Osteocyte (in vitro differentiated cells): ENCODE data around the gene PSMB9. TPM values are rescaled to one million over a fixed set of nuclear protein-coding genes. Genes with fewer than 3 reads are reported as not detected.

Source experiments
- DNase-seq: peaks from one replicate; pipeline ENCODE4 v3.0.0; 2021; ENCODE audit warnings: mixed read lengths; ENCODE audit not compliant: unreplicated experiment; ENCODE audit errors: extremely low spot score
- H3K27ac Mint-ChIP-seq: one replicate; pipeline ENCODE4 v1.8.0; 2021; ENCODE audit warnings: mild to moderate bottlenecking, mixed read lengths; ENCODE audit not compliant: unreplicated experiment
- H3K27me3 Mint-ChIP-seq: one replicate; pipeline ENCODE4 v1.8.0; 2021; ENCODE audit warnings: mixed read lengths; ENCODE audit not compliant: unreplicated experiment
- H3K36me3 Mint-ChIP-seq: one replicate; pipeline ENCODE4 v1.8.0; 2021; ENCODE audit warnings: mixed read lengths; ENCODE audit not compliant: unreplicated experiment
- H3K4me1 Mint-ChIP-seq: one replicate; pipeline ENCODE4 v1.8.0; 2021; ENCODE audit warnings: mixed read lengths; ENCODE audit not compliant: unreplicated experiment
- H3K4me3 Mint-ChIP-seq: one replicate; pipeline ENCODE4 v1.8.0; 2021; ENCODE audit warnings: mild to moderate bottlenecking, moderate library complexity, mixed read lengths; ENCODE audit not compliant: unreplicated experiment
- H3K9me3 Mint-ChIP-seq: one replicate; pipeline ENCODE4 v1.8.0; 2021; ENCODE audit warnings: mixed read lengths; ENCODE audit not compliant: unreplicated experiment
- CTCF ChIP-seq: fragments of 200-600 bp; sonication (generic); IDR thresholded peaks from 2 replicates; pipeline ENCODE4 v1.5.0; 2021; ENCODE audit warnings: antibody characterized with exemption, mild to moderate bottlenecking, moderate library complexity
- total RNA-seq: library from RNA; stranded (reverse); gene quantifications from 2 replicates; pipeline ENCODE4 v1.2.1, GENCODE V29; 2021

The PSMB9 gene
- total RNA-seq, 1 donor from 2014 or later: 20.8 TPM

- Mint-ChIP-seq H3K9me3 (no peaks in the 10 kb centered on the region), H3K4me1 (peaks cover 21% of the 10 kb centered on the region), H3K27ac (no peak overlapping the region), H3K36me3 (no peaks in the 10 kb centered on the region), H3K27me3 (peaks cover 53% of the 10 kb centered on the region), H3K4me3 (no peak overlapping the region)
- no peak for DNase-seq
- TF ChIP-seq CTCF: no peak
These were observed 28.9 kb downstream of the PSMB9 start for GRCh38 chr6:32882879-32883250.

GRCh38 chr6:32883789-32884188, 29.8 kb downstream of the PSMB9 start:
- no peaks in the 10 kb centered on the region for H3K9me3 Mint-ChIP-seq
- peaks cover 47% of the 10 kb centered on the region for H3K27me3 Mint-ChIP-seq
- TF ChIP-seq CTCF: no peak
- no peaks in the 10 kb centered on the region for H3K36me3 Mint-ChIP-seq
- no peak for DNase-seq
- peaks cover 21% of the 10 kb centered on the region for H3K4me1 Mint-ChIP-seq
- H3K4me3 Mint-ChIP-seq: no peak overlapping the region
- H3K27ac Mint-ChIP-seq: no peak overlapping the region

GRCh38 chr6:32885698-32886286, 31.8 kb downstream of the PSMB9 start:
- DNase-seq: no peak

GRCh38 chr6:32886681-32887383, 32.8 kb downstream of the PSMB9 start:
- H3K4me3 Mint-ChIP-seq: no peak overlapping the region
- peaks cover 25% of the 10 kb centered on the region for H3K4me1 Mint-ChIP-seq
- no peaks in the 10 kb centered on the region for H3K36me3 Mint-ChIP-seq
- H3K9me3 Mint-ChIP-seq: no peaks in the 10 kb centered on the region
- no peak for DNase-seq
- peaks cover 28% of the 10 kb centered on the region for H3K27me3 Mint-ChIP-seq
- peak overlapping the region; percentile 35 for H3K27ac Mint-ChIP-seq
- no peak for TF ChIP-seq CTCF

More at GRCh38 chr6:32885698-32886286, 31.8 kb downstream of the PSMB9 start:
- TF ChIP-seq CTCF: peak; percentile 63
- H3K27ac Mint-ChIP-seq: no peak overlapping the region
- H3K36me3 Mint-ChIP-seq: no peaks in the 10 kb centered on the region
- H3K4me3 Mint-ChIP-seq: no peak overlapping the region
- H3K4me1 Mint-ChIP-seq: peaks cover 25% of the 10 kb centered on the region
- no peaks in the 10 kb centered on the region for H3K9me3 Mint-ChIP-seq
- H3K27me3 Mint-ChIP-seq: peaks cover 34% of the 10 kb centered on the region

- Mint-ChIP-seq H3K4me1 (peaks cover 25% of the 10 kb centered on the region), H3K27me3 (peaks cover 25% of the 10 kb centered on the region), H3K27ac (no peak overlapping the region), H3K9me3 (no peaks in the 10 kb centered on the region), H3K36me3 (no peaks in the 10 kb centered on the region), H3K4me3 (no peak overlapping the region)
- no peak for TF ChIP-seq CTCF
- no peak for DNase-seq
These were observed 33.6 kb downstream of the PSMB9 start for GRCh38 chr6:32887616-32888015.
